ENCODE measurements around the gene DPH1.

Gene DPH1

GRCh38 chr17:2060681-2061440 lies 30.9 kb downstream of the DPH1 start:
- no peak overlapping the region for H3K4me3 ChIP-seq (ENCODE audit: low read depth, low read length)

GRCh38 chr17:2061441-2061958 lies 31.5 kb downstream of the DPH1 start:
- no peak overlapping the region for H3K4me3 ChIP-seq (ENCODE audit: low read depth, low read length)

GRCh38 chr17:2062571-2063183 lies 32.7 kb downstream of the DPH1 start:
- H3K4me3 ChIP-seq (ENCODE audit: low read depth, low read length) = no peak overlapping the region

- no peak overlapping the region for H3K4me3 ChIP-seq (ENCODE audit: low read depth, low read length)
Observed at GRCh38 chr17:2063261-2064146, 33.6 kb downstream of the DPH1 start.

GRCh38 chr17:2064147-2064489 lies 34.2 kb downstream of the DPH1 start:
- no peak overlapping the region for H3K4me3 ChIP-seq (ENCODE audit: low read depth, low read length)

- no peak overlapping the region for H3K4me3 ChIP-seq (ENCODE audit: low read depth, low read length)
Observed at GRCh38 chr17:2064520-2064971, 34.6 kb downstream of the DPH1 start.

- no peak overlapping the region for H3K4me3 ChIP-seq (ENCODE audit: low read depth, low read length)
Observed at GRCh38 chr17:2064980-2065785, 35.2 kb downstream of the DPH1 start.

GRCh38 chr17:2065949-2066400 lies 36.0 kb downstream of the DPH1 start:
- H3K4me3 ChIP-seq (ENCODE audit: low read depth, low read length) = no peak overlapping the region

GRCh38 chr17:2067048-2067561 lies 37.2 kb downstream of the DPH1 start:
- H3K4me3 ChIP-seq (ENCODE audit: low read depth, low read length) = no peak overlapping the region

- H3K4me3 ChIP-seq (ENCODE audit: low read depth, low read length) = no peak overlapping the region
Observed at GRCh38 chr17:2067608-2068024, 37.7 kb downstream of the DPH1 start.

- no peak overlapping the region for H3K4me3 ChIP-seq (ENCODE audit: low read depth, low read length)
Observed at GRCh38 chr17:2068031-2068518, 38.1 kb downstream of the DPH1 start.

- no peak overlapping the region for H3K4me3 ChIP-seq (ENCODE audit: low read depth, low read length)
Observed at GRCh38 chr17:2068519-2069051, 38.6 kb downstream of the DPH1 start.

- H3K4me3 ChIP-seq (ENCODE audit: low read depth, low read length) = no peak overlapping the region
Observed at GRCh38 chr17:2070241-2071023, 40.5 kb downstream of the DPH1 start.

- no peak overlapping the region for H3K4me3 ChIP-seq (ENCODE audit: low read depth, low read length)
Observed at GRCh38 chr17:2071024-2071385, 41.1 kb downstream of the DPH1 start.

- H3K4me3 ChIP-seq (ENCODE audit: low read depth, low read length) = no peak overlapping the region
Observed at GRCh38 chr17:2071455-2072281, 41.7 kb downstream of the DPH1 start.

- no peak overlapping the region for H3K4me3 ChIP-seq (ENCODE audit: low read depth, low read length)
Observed at GRCh38 chr17:2074919-2075318, 45.0 kb downstream of the DPH1 start.

GRCh38 chr17:2075336-2076086 lies 45.6 kb downstream of the DPH1 start:
- no peak overlapping the region for H3K4me3 ChIP-seq (ENCODE audit: low read depth, low read length)
